Umbilical cord (tissue), 2 donors: ENCODE results near the gene CPNE2. TPM values are rescaled to one million over a fixed set of nuclear protein-coding genes. Genes with fewer than 3 reads are reported as not detected.
"Not testable (repeated sequence)": the region's sequence is repeated elsewhere in the genome, so short reads cannot be mapped to it uniquely, and the experiment has no call there.

Source experiments
- DNase-seq: peaks from one replicate; pipeline ENCODE4 v3.0.0-alpha.2; 2015; ENCODE audit warnings: low spot score
- total RNA-seq: library from RNA; depleted of rRNA; stranded (reverse); fragments of >200 nt; gene quantifications from one replicate; pipeline ENCODE4 v1.2.3, GENCODE V29; 2014; ENCODE audit warnings: low replicate concordance; ENCODE audit not compliant: insufficient read depth

CPNE2 gene
- total RNA-seq, 1 donor from 2014 or later, result 23.1 TPM

GRCh38 chr16:57167538-57167937 is 75.2 kb downstream of the CPNE2 start:
- DNase-seq, result no peak

GRCh38 chr16:57167953-57168352 is 75.6 kb downstream of the CPNE2 start:
- DNase-seq, result peak; percentile 82

- peak; percentile 28 for DNase-seq
These were observed 76.9 kb downstream of the CPNE2 start for GRCh38 chr16:57169327-57169726.

- DNase-seq, result no peak
These were observed 80.4 kb downstream of the CPNE2 start for GRCh38 chr16:57172721-57173290.

GRCh38 chr16:57175896-57176295 is 83.5 kb downstream of the CPNE2 start:
- peak; percentile 72 for DNase-seq

GRCh38 chr16:57178196-57178595 is 85.8 kb downstream of the CPNE2 start:
- no peak for DNase-seq

- no peak for DNase-seq
These were observed 86.4 kb downstream of the CPNE2 start for GRCh38 chr16:57178793-57179212.

- DNase-seq, result no peak
These were observed 86.9 kb downstream of the CPNE2 start for GRCh38 chr16:57179215-57179828.

GRCh38 chr16:57184113-57184512 is 91.7 kb downstream of the CPNE2 start:
- DNase-seq, result no peak

GRCh38 chr16:57184887-57185445 is 92.6 kb downstream of the CPNE2 start:
- DNase-seq, result no peak

GRCh38 chr16:57185446-57185944 is 93.1 kb downstream of the CPNE2 start:
- peak; percentile 46 for DNase-seq

GRCh38 chr16:57185945-57186871 is 93.8 kb downstream of the CPNE2 start, which contains the start of the genes PSME3IP1 and RSPRY1:
Gene PSME3IP1, minus strand, starts transcription at chr16:57186039. Its CDS starts 12,185 bp downstream, at chr16:57173854.
Gene RSPRY1, plus strand, starts transcription at chr16:57186329. Its CDS starts 18,330 bp downstream, at chr16:57204659.
- peak; percentile 100 for DNase-seq

GRCh38 chr16:57186872-57187854 is 94.8 kb downstream of the CPNE2 start:
- peak; percentile 50 for DNase-seq

- not testable (repeated sequence) for DNase-seq
These were observed 95.7 kb downstream of the CPNE2 start for GRCh38 chr16:57187902-57188710.

- no peak for DNase-seq
These were observed 96.3 kb downstream of the CPNE2 start for GRCh38 chr16:57188711-57189002.

- not testable (repeated sequence) for DNase-seq
These were observed 97.1 kb downstream of the CPNE2 start for GRCh38 chr16:57189527-57189926.

- no peak for DNase-seq
These were observed 97.8 kb downstream of the CPNE2 start for GRCh38 chr16:57190136-57190535.

- no peak for DNase-seq
These were observed 98.7 kb downstream of the CPNE2 start for GRCh38 chr16:57191056-57191571.

- no peak for DNase-seq
These were observed 99.8 kb downstream of the CPNE2 start for GRCh38 chr16:57192146-57192545.
